Limb (tissue), 2 donors: ENCODE data around the gene ZNF644.
"Not testable (repeated sequence)": the region's sequence is repeated elsewhere in the genome, so short reads cannot be mapped to it uniquely, and the experiment has no call there.

Source experiments
- DNase-seq, 2 donors: peaks; one replicate each; pipeline ENCODE4 v3.0.0-alpha.2; 2016; ENCODE audit errors: extremely low spot score in 2 of 2

ZNF644 gene

GRCh38 chr1:91021686-91022517 lies at the start of gene ZNF644:
TSS of gene ZNF644 (minus strand) at chr1:91022035. CDS start at chr1:90982353, 39,682 bp downstream.
- peak; percentile 92 for DNase-seq

- no peak for DNase-seq
Measured at GRCh38 chr1:91070298-91070697, 48.5 kb upstream of the ZNF644 start.

- no peak for DNase-seq
Measured at GRCh38 chr1:91066538-91066937, 44.7 kb upstream of the ZNF644 start.

- DNase-seq = no peak
Measured at GRCh38 chr1:91065337-91065736, 43.5 kb upstream of the ZNF644 start.

- DNase-seq = not testable (repeated sequence)
Measured at GRCh38 chr1:91063403-91063802, 41.6 kb upstream of the ZNF644 start.

GRCh38 chr1:91059157-91059556 lies 37.3 kb upstream of the ZNF644 start:
- DNase-seq = no peak

- no peak for DNase-seq
Measured at GRCh38 chr1:91057784-91058183, 35.9 kb upstream of the ZNF644 start.

- DNase-seq = no peak
Measured at GRCh38 chr1:91054780-91055481, 33.1 kb upstream of the ZNF644 start.

GRCh38 chr1:91053630-91054029 lies 31.8 kb upstream of the ZNF644 start:
- DNase-seq = no peak

- not testable (repeated sequence) for DNase-seq
Measured at GRCh38 chr1:91049551-91049950, 27.7 kb upstream of the ZNF644 start.

GRCh38 chr1:91046766-91047165 lies 24.9 kb upstream of the ZNF644 start:
- DNase-seq = no peak

- no peak for DNase-seq
Measured at GRCh38 chr1:91045284-91045683, 23.4 kb upstream of the ZNF644 start.

GRCh38 chr1:91044776-91045175 lies 22.9 kb upstream of the ZNF644 start:
- DNase-seq = not testable (repeated sequence)

GRCh38 chr1:91042372-91042771 lies 20.5 kb upstream of the ZNF644 start:
- not testable (repeated sequence) for DNase-seq

GRCh38 chr1:91038582-91038981 lies 16.7 kb upstream of the ZNF644 start:
- no peak for DNase-seq

- DNase-seq = peak in 1 of 2 donors; percentile 68
Measured at GRCh38 chr1:91036894-91037829, 15.3 kb upstream of the ZNF644 start.

- no peak for DNase-seq
Measured at GRCh38 chr1:91032349-91032748, 10.5 kb upstream of the ZNF644 start.

GRCh38 chr1:91031081-91031480 lies 9.2 kb upstream of the ZNF644 start:
- no peak for DNase-seq

GRCh38 chr1:91026777-91027176 lies 4.9 kb upstream of the ZNF644 start:
- no peak for DNase-seq

GRCh38 chr1:91026320-91026719 lies 4.5 kb upstream of the ZNF644 start:
- DNase-seq = no peak

- DNase-seq = no peak
Measured at GRCh38 chr1:91024481-91025119, 2.8 kb upstream of the ZNF644 start.
